GM21515 (cell line): ENCODE measurements around the gene ARHGAP40.

Source experiments
- ATAC-seq: cut with Tn5 transposase; IDR thresholded peaks from one replicate; pipeline ENCODE4 v1.9.1; 2021; ENCODE audit not compliant: unreplicated experiment

ARHGAP40 gene

DNA sequence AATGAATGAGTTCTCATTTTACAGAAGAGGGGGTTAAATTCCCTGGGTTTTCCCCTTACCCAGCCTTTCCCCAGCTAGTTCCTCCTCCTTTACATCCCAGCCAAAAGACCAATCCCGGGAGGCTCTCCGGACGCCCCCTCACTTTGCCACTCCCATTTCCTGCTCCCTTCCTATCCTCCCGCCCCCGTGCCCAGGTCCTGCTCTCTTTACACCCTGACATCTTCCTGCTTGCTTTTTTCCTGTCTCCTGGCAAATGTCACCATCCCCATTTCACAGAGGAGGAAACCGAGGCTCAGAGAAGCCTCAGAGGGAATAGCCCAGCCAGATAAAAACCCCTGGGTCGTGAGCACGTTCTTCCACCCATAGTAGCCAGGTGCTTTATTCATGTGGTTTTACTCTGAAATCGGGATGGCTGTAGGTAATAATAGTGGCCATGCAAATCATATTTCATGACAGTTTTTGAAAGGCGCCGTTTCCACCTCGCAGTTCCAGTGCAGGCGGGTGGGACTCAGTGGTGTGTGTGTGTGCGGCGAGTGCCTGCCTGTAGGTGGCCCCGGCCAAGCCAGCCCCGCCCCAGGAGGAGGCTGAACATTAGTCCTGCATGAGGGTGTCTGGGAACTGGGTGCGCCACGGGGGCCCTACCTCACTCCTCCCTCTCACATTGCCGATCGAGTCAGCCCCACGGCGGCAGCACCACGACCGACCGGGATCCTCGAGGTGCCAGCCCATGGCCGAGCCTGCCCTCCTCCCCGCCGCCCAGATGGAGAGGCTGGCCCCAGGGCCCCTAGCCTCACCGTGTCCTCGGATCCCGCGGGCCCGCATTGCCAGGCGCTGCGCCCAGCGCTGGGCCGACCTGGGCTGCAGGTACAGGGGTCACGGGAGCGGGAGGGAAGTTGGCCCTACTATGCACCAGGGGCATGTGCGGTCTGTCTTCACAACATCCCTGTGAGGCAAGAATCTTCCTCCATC, at the start of gene ARHGAP40:
ARHGAP40 (plus strand) TSS at position 594 of the 969 bp plus-strand sequence.
- no peak for ATAC-seq

DNA sequence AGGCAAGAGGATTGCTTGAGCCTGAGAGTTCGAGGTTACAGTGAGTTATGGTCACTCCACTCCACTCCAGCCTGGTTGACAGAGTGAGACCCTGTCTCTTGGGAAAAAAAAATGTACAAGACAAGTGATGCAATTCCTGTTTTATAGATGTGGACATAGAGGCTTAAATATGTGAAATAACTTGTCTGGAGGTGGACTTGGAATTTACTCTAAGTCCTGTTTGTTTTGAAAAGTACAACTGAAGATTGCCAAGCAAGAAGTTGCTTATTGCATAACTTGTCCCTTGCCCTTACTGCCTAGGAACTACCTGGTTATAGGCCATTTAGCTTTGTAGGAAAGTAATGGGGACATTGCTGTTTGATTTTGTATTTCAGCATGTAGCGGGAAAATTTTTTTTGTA, 46.6 kb upstream of the ARHGAP40 start:
- no peak for ATAC-seq

DNA sequence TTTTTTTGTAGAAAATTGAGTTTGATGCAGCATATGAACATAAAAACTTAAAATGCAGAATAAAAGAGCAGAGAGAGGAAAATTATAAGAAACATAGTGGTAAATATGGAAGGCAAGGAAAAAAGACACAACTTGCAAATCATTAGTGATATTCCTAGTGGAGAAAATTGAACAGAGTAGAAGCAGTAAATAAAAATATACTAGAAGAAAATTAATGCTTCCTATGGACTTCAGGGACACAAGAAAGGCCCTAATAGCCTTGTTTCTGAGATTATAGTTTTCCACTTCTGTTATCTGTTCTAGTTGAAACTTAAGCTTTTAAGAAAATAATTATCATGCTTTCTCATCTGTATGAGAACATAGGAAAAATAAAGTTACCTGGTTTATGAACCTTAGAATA, 46.2 kb upstream of the ARHGAP40 start:
- no peak for ATAC-seq

DNA sequence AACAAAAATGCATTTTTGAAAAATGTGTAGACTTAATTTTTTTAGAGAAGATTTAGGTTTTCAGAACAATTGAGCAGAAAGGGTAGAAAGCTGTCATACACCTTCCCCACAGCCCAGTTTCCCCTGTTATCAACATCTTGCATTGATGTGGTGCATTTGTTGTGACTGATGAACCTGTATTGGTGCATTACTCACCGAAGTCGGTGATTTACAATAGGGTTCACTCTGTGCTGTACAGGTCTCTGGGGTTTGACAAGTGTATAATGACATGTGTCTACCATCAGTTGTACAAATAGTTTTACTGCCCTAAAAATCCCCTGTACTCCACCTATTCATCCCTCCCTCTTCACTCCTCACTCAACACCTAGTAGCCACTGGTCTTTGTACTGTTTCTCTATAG, 44.4 kb upstream of the ARHGAP40 start:
- ATAC-seq = no peak

DNA sequence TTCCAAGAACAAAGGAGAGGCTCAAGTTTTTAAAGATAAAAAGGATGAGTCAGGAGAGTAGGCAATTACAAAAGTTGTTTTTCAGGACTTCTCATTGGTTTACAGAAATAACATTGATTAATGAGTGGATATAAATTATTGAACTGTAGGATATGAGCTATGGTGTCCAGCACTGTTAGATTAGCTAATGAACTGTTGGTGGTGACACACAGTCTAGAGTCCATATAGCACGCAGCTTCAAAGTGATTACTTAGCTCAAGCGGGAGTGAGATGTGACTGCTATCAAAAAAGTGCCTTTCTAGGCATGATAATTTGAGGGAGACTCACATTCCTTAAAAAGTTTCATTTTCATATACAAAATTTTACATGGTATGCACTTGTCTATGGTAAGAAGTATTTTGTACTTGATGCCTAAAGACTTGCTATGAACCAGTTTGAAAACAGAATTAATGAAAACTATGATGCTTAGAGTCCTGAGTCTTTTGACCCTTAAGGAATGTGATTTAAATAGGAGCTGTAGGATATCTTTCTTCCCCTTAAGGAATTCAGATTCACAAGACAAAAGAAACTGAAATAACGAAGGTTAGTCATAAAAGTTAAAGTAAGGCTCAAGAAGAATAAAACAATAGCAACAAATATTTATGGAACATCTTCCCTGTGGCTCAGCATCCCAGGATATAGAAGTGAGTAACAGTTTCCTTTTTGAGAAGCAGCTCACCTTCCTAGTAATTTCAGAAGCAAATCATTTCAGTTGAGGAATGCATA, 42.8 kb upstream of the ARHGAP40 start:
- ATAC-seq = no peak

DNA sequence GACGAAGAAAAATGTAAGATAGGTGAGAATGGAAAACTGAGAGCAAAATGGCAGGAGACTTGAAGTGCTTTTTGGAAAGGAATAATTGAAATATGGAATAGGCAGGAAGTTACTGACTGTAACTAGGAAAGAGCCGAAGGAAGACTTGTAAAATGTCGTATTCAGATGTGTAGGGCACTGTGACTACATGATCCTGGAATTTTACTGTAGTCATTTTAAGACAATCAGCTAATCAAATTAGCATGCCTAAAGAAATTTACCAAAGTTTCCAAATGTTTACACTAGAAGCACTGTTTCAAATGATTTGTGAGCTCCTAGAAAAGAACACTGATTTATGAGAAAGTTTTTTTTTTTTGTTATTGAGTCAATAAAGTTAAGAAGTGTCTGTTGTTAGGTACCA, 41.8 kb upstream of the ARHGAP40 start:
- ATAC-seq = no peak

DNA sequence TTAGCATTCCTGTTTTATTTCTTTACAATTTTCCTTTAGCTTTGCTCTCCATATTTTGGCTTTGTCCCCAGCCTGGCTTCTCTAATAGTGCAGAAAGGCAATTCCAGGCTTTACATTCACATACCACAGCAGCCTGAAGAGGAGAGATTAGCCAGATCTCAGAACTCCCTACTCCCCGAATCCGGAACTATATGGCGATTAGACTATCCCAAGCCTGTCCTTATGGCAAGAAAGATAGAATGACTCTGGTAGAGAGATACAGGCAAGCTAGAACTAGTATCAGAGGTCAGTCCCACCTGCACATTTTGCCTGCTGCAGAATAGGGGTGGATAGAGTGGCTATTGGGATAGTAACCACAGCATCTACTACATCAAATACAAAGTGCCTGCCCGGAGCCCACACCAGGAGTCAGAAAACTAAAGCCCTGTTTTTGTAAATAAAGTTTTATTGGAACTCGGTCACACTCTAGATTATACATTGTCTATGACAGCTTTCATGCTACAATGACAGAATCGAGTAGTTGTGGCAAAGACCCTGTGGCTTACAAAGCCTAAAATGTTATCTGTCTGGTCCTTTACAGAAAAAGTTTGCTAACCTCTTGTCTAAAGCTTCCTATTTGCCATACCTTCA, 37.7 kb upstream of the ARHGAP40 start:
- no peak for ATAC-seq

DNA sequence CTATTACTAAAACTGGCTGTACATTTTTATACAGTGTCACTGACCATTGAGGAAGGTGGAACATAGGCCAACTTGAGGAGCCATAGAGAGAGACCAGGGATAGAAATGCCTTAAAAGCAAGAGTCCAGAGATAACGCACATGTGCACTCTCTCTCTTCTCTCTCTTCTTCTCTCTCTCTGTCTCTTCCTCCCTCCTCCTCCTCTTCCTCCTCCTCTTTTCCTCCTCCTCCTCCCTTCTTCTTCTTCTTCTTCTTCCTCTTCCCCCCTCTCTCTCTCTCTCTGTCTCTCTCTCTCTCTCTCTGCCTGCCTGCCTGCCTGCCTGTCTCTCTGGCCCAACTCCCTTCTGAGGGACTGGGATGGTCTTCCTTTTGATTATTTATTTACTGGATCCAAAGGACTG, 36.9 kb upstream of the ARHGAP40 start:
- no peak for ATAC-seq

DNA sequence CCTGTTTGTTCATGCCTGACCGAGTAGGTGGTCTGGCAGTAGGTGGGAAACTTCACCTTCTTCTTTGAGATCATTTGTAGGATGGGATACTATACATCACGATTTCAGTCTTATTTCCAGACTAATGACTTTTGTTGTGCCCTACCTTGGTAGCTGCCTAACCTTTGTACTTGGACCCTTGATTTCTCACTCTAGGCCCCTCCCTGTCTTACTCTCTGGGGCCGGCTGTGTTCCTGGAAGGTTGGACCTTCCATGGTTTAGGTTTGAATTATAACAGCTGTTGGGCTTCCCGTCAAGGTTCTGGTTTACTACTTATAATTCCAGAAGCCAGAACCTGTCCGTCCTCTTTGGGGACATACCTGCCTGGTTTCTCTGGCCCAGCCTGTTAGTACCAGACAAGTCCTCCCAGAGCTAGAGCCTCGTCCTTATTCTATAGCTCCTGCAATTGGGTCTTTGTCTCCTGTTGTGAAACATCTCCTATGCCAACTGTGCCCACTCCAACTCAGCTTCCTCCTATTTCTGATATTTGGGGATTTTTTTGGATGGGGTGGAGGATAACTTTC, 35.5 kb upstream of the ARHGAP40 start:
- ATAC-seq = no peak

DNA sequence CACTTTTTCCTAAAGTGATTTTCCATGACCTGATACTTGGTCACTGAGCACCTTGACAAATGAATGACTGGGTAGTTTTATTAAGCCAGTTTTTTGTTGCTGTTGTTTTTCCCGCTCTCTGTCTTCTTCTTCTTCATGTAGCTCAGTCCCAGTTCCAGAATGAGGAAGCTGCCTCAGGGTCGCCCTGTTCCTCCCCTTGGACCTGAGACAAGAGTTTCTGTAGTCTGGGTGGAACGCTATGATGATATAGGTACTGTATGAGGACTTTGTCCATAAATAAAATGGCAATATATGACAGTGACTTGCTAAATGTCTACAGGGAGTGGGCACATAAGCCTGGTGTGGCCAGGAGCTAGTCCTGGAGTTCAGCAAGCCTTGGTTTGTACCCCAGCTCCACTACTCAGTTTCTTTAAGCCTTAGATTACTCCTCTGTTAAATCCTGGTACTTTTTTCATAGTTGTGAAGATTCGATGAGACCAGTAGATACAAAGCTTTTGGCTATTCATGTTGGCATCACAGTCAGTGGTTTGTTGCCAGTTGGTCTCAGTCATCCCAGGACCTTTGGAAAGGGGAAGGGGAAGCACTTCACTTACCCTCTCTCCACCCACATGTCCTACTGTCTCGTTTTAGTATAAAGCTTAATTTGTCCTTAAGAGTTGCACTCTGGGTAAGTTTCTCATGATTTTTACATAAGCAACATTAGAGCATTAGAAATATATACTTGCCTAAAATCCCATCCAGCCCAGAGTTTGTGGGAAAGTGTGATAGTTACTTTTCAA, 31.7 kb upstream of the ARHGAP40 start:
- no peak for ATAC-seq

DNA sequence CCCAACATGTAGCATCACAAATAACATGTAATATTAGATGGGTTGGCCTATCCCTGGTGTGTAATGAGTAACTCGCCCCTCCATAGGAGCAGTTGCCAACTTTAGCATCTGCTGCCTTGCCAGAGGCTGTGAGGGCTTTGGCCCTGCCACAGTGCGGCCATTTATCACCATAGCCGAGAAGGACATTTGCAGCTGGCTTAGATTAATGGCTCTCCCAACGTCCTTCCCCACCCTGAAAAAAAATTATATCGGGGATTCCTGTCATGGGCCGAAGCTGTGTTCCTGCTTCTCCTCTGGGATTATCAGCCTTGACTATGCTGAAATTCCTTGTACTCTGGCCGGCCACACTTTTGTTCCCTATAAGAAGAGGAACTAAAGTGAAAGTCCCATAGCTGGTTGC, 28.2 kb upstream of the ARHGAP40 start:
- ATAC-seq = no peak

DNA sequence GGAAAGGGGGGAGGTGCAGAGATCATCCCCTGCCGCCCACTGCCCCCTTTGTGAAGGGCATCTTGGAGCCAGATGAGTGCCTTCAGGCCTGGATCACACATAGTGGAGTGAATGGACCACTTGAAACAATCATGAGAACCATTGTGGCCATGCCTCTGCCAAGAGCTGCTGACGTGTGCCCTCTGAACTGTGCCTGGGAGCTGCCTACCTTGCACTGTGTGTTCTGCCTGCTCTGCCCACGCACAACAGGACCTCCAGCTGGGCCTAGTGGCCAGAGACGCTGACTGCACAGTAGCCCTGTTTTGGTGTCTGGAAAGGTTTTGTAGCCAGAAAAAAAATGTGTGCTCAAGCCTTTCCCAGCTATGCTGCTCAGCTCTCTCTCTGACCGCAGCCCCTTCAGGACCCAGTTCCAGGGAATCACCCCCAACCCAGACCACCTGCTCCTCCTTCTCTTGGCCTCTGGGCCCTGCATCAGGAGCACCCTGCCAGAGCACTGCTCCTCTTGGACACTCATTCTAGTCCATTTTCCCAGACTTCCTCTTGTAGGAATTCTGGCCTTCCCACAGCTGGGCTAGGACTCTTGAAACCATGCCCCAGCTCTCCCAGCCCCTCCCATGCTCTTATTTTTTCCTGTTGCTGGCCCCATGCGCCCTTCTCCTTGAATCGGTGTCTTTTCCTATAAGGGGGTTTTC, 22.2 kb upstream of the ARHGAP40 start:
- no peak for ATAC-seq

DNA sequence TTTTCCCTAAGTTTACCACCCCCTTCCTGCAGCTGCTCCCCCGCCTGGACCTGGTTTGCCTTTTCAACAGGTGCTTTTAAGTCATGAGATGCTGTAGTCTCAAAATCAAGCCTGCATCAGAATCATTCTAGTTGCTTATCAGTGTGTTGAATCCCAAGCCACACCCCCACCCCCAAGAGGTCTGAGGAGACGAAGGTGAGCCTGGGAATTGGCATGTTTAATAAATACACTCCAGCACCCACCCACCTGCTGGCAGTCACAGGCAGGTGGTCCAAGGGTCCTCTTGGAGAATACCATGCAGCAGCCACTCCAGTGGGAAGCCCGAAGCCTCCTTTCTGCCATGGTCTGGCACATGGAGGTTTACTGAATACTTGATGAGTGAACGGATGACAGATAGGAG, 21.7 kb upstream of the ARHGAP40 start:
- ATAC-seq = no peak

DNA sequence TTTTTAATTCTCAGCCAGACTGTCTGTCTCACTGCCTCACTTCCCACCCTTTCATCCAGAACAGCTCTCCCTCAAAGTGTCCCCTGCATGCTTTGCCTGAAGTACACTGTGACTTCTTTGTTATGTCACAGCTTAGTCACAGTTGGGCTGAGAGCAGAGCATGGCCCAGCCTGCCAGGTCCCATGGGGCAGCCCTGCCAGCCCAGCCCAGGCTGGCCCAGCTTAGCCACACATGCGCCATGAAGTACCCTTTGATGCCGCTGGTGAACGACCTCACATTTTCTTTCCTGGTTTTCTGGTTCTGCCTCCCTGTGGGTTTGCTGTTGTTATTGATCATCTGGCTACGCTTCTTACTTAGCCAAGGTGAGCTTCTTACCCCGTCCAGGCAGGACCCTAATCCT, 20.6 kb upstream of the ARHGAP40 start, which contains the start of gene ADIG:
ADIG (plus strand) TSS at position 185 of the 400 bp plus-strand sequence; CDS start at position 239, 54 bp downstream.
- ATAC-seq = no peak

DNA sequence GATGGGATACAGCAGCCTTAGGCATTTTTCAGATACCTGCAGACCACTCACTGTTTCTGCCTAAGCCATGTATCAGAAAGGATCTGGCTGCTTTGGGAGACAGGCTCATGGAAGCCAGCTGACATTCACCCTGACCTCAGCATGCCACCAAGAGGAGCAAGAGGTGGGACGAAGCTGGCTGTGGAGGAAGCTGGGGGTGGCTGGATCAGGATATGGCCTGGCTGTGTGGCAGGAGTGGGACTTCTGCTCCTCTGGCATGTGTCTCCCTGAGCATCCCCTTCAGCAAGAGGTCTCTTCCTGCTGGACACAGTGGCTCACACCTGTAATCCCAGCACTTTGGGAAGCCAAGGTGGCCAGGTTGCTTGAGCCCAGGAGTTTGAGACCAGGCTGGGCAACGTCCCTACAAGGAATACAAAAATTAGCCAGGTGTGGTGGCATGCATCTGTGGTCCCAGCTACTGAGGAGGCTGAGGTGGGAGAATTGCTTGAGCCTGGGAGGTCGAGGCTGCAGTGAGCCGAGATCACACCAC, 19.7 kb upstream of the ARHGAP40 start:
- no peak for ATAC-seq

DNA sequence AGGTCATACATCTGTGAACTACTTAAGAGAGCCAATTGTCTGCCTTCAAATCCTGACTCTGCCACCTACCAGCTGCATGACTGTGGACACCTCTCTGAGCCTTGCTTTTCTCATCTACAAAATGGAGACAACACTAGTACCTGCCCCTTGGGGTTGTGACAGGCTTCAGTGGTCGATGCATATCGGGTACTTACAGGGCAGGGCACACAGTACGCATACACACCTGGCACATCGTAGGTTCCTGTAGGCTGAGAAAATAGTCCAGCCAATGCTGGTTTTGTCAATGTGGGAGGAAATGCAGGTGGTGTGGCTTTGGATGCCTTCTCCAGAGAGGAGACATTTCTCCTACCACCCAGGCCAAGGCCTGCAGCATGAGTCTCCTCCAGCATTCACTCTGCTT, 18.3 kb upstream of the ARHGAP40 start:
- no peak for ATAC-seq

DNA sequence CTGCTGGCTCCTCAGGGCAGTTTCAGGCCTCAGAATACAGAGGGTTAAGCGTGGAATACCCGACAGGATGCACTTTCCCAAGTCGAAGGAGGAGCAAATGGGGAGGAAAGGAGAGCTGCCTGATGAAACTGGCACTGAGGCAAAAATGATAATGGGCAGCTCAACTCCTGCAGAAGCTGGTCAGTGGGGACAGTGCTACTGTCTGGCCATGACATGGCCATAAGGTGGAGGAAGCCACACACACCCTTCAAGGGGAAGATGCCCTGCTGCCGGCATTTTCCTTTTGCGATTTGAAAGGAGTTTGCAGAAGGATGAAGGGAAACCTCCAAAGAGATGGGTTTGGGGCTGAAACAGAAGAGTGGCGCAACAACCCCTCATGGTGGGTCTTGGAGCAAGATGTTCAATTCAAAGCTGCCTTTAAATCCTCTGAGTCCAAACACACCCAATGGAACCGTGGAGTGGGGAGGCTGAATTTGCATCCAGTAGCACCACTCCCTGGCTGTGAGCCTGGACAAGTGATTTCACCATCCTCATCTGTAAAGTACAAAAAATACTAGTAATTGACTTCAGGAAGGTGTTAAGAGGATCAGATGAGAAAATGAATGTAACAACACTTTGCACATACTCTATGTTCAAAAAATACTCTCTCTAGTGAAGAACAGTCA, 17.4 kb upstream of the ARHGAP40 start:
- ATAC-seq = no peak

DNA sequence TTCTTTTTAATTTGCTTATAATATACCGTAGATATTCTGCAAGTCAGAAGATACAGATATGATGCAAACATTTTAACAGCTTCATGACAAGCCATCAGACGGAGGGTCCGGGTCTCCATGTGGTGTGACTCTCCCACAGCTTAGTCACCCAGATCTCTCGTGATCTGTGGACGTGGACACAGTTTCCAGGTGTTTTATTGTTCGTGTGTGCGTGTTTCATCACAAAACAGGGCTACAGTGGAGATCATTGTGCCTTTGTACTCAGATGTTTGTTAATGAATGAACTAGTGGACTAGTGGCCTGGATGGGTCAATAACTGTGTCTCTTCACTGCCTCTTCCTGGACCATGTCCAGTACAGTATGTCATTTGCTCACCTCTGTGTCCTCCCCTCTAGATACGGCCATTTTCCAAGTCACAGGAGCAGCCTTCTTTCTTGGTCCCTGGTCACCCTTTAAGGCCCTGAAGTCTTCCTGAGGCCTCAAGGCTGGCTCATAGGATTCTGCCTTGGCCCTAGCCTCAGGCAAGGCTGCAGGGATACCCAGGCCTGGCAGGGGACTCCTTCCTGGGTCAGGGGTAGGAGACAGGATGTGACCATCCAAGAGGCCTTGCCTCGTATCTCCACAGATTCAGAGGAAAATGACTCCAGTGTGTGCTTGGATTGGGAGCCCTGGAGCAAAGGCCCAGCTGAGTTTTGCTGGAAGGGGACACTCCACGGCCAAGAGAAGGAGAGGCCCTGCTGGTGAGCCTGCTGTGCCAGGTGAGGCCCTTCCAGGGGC, 16.0 kb upstream of the ARHGAP40 start:
- ATAC-seq = no peak
